Left ventricle myocardium inferior (tissue), 1 donor: ENCODE measurements around the gene PTGES3. TPM values are rescaled to one million over a fixed set of nuclear protein-coding genes. Genes with fewer than 3 reads are reported as not detected.

Experiments
- DNase-seq: peaks from one replicate; pipeline ENCODE4 v3.0.0-alpha.2; 2020
- H3K27ac ChIP-seq: fragments of 200-600 bp; replicated peaks from 2 replicates; pipeline ENCODE4 v1.8.0; 2021
- H3K27me3 ChIP-seq: fragments of 200-600 bp; 2 replicates; pipeline ENCODE4 v1.8.0; 2021; ENCODE audit warnings: low read depth
- H3K36me3 ChIP-seq: fragments of 200-600 bp; 2 replicates; pipeline ENCODE4 v1.8.0; 2021
- H3K4me1 ChIP-seq: fragments of 200-600 bp; 2 replicates; pipeline ENCODE4 v1.8.0; 2021
- H3K4me3 ChIP-seq: fragments of 200-600 bp; 2 replicates; pipeline ENCODE4 v1.8.0; 2021; ENCODE audit warnings: mild to moderate bottlenecking, moderate library complexity
- H3K9me3 ChIP-seq: fragments of 200-600 bp; replicated peaks from 2 replicates; pipeline ENCODE4 v1.8.0; 2021
- intact Hi-C: fragments of 100-400 bp; cut with micrococcal nuclease; formaldehyde crosslinking; loops from one replicate; pipeline ENCODE4 v1.11.0; 2022
- total RNA-seq: library from RNA; stranded (reverse); fragmentation: NEBNext Ultra II Directional; extraction: Animal tissue kit (Norgen Biotek cat#: 25700); gene quantifications from one replicate; pipeline ENCODE4 v1.2.1, GENCODE V29; 2021
- TF ChIP-seq, protein P1 (sequence below): fragments of 200-600 bp; IDR thresholded peaks from 2 replicates; pipeline ENCODE4 v1.8.0; 2021; ENCODE audit warnings: antibody characterized with exemption, mild to moderate bottlenecking, borderline replicate concordance
- donor health status: DM: no; HTN: yes; CAD: no; lungs with severe emphysema.

PTGES3 gene
- total RNA-seq, 1 donor from 2014 or later: 136 TPM

DNA sequence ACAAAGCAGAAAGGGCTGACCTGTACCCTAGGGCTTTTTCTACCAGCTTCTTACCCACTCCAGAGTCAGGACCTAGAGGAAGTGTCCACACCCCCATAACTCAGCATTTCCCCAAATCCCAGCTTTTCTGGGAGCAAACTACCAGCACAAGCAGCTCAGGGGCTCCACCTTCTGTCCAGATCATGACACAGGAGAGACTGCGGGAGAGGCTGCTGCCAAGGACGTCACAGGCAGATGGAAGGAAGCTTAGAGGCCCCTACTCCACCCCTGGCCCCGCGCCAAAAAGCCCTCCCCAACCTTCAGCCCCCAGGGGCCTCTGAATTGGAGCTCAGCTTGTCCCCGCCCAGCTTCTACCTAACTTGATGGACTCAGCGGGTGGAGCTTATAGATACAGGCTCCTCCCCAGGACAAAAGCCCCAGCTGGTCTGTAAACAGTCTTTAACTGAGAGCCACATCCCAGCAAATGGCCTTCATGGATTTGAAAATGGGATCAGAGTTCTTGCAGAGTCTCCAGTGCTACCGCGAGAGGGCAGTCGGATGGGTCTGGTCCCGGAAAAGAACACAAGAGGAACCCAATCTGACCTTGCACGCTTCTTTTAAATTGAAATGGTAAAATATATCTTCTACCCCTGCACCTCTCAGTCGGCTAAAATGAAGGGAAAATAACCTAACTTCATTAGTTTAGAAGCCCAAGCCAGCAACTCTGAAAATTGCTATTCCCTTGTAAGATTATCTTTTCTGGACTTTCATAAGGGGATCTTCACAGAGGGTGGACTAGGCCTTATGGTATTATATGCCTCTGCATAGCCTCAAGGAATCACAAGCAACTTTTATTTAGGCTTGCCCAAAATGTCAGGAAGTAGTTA lies 51.2 kb downstream of the PTGES3 start:
- Histone ChIP-seq H3K9me3 (no peaks in the 10 kb centered on the region), H3K4me3 (peak overlapping the region; percentile 87), H3K4me1 (peaks cover 92% of the 10 kb centered on the region), H3K36me3 (peaks cover 47% of the 10 kb centered on the region), H3K27me3 (no peaks in the 10 kb centered on the region), H3K27ac (peak overlapping the region; percentile 97)
- DNase-seq: peak; percentile 99
- TF ChIP-seq, protein P1, sequence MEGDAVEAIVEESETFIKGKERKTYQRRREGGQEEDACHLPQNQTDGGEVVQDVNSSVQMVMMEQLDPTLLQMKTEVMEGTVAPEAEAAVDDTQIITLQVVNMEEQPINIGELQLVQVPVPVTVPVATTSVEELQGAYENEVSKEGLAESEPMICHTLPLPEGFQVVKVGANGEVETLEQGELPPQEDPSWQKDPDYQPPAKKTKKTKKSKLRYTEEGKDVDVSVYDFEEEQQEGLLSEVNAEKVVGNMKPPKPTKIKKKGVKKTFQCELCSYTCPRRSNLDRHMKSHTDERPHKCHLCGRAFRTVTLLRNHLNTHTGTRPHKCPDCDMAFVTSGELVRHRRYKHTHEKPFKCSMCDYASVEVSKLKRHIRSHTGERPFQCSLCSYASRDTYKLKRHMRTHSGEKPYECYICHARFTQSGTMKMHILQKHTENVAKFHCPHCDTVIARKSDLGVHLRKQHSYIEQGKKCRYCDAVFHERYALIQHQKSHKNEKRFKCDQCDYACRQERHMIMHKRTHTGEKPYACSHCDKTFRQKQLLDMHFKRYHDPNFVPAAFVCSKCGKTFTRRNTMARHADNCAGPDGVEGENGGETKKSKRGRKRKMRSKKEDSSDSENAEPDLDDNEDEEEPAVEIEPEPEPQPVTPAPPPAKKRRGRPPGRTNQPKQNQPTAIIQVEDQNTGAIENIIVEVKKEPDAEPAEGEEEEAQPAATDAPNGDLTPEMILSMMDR: peak; percentile 74
- intact Hi-C loops: no loop called here

DNA sequence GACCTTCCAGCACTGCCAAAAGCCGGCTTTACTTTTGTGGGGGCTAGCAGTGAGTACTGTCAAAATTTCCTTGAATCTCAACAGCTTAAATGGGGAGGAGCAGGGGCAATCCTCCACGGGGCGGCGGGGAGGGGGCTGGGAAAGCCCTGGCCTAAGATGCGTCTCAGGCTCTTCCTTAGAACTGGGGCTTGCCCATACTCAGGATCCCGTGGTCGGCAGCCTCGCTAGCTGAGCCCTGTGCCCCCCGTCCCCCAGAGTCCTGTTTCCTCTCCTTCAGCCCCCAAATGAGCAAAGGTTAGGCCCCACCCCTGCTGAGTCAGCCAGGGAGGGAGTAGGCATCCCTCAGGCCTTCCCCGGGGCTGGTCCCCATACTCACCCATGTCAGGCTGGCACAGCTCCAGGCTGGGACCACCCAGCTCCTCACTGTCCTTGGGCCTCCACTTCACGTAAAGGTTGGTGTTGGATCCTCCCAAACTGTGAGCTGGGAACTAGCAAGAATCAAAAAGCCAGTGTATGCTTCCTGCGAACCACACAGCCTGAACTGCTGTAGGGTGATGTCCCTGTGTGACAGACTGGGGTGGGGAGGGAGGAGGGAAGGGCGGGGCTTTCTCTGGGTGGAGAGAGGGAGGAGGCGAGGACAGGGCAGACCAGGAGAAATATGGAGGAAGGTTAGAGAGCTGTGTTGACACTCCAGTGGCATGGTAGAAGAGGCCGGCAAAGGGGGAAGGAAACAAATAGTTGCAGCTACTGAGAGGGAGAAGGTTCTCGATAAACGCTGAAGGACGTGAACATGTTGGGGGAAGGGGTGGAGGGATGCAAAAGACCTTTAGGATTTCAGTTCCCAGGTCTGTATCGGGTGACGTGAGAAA lies 52.0 kb downstream of the PTGES3 start:
- H3K4me1 ChIP-seq: peaks cover 92% of the 10 kb centered on the region
- no peaks in the 10 kb centered on the region for H3K27me3 ChIP-seq
- H3K4me3 ChIP-seq: peak overlapping the region; percentile 87
- TF ChIP-seq, protein P1: no peak
- DNase-seq: peak; percentile 92
- intact Hi-C loops: no loop called here
- H3K9me3 ChIP-seq: no peaks in the 10 kb centered on the region
- H3K36me3 ChIP-seq: peaks cover 39% of the 10 kb centered on the region
- H3K27ac ChIP-seq: peak overlapping the region; percentile 97

DNA sequence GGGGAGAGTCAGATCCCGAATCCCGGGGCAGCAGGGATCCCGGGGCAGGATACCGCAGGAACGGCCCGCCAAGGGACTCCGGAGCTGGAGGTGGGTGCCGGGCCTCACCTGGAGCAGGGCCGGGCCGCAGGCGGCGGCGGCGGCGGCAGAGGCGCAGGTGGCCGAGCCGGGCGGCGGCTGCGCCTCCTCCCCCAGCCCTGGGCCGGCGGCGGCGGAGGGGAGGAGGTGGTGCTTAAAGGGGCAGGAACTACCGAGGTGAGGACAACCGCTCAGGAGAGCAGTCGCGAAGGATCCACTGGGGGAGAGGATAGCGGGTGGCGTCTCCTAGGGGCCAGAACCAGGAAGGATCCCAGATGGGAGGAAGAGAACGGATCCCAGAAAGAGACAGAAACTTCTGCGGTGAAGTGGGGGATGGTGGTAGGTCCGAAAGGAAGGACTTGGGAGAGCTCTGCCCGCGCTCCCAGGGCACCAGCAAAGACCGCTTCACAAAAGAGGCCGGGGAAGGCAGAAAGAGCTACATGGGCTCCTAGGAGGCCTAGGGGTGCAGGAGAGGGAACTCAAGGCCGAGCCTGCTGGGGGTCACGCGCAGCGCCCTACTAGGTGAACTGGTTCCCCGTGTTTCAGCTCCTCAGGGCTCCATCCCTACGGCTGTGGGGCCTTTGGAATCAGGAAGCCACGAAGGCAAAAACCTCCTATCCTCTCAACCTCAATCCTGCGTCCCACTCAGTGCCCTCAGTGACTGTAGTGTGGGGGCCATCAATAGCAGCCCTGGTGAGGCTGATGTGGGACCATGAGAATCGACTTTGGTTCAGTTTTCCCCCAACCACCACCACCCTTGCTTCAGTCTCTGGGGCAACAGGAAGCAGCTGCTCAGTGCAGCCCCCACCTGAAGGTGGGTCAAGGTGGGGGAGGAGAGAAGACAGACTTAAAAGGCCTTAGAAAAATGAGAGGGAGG lies 53.0 kb downstream of the PTGES3 start:
- Histone ChIP-seq H3K4me1 (peaks cover 92% of the 10 kb centered on the region), H3K36me3 (peaks cover 30% of the 10 kb centered on the region), H3K27me3 (no peaks in the 10 kb centered on the region), H3K9me3 (no peaks in the 10 kb centered on the region), H3K27ac (peak overlapping the region; percentile 97), H3K4me3 (peak overlapping the region; percentile 87)
- DNase-seq: peak; percentile 75
- TF ChIP-seq, protein P1: peak; percentile 54
- intact Hi-C loops: no loop called here

DNA sequence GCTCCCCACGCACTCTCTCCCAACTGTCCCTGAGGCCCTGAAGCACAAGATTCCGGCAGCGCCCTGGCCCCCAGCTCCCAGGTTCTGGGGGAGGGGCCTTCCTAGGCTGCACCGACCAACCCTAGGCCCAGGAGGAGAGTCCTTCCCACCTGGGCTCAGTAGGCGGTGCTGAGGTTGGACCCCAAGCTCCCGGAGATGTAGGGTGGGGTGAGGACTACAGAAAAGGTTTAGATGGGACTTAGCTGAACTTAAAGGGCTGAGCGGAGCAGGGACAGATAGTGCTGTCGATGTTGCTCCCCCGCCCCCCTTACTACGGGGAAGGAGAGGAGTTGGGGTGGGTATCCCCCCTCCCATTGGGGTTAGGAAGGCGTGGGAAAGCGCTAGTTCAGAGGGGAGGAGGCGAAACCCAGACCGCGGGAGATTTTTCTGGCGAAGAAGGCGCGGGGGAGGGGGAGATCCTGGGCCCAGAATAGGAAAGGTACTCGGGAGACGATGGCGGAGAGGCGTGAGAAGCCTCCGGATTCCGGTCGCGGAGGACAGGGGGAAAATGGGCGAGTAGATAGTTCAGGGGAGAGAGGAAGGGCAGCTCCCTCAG lies 53.7 kb downstream of the PTGES3 start:
- TF ChIP-seq, protein P1: no peak
- H3K9me3 ChIP-seq: no peaks in the 10 kb centered on the region
- no peaks in the 10 kb centered on the region for H3K27me3 ChIP-seq
- DNase-seq: no peak
- intact Hi-C loops: no loop called here
- peaks cover 92% of the 10 kb centered on the region for H3K4me1 ChIP-seq
- H3K27ac ChIP-seq: peak overlapping the region; percentile 97
- peaks cover 22% of the 10 kb centered on the region for H3K36me3 ChIP-seq
- H3K4me3 ChIP-seq: peak overlapping the region; percentile 87
